ENCODE data around the gene DCAF11.

DNA sequence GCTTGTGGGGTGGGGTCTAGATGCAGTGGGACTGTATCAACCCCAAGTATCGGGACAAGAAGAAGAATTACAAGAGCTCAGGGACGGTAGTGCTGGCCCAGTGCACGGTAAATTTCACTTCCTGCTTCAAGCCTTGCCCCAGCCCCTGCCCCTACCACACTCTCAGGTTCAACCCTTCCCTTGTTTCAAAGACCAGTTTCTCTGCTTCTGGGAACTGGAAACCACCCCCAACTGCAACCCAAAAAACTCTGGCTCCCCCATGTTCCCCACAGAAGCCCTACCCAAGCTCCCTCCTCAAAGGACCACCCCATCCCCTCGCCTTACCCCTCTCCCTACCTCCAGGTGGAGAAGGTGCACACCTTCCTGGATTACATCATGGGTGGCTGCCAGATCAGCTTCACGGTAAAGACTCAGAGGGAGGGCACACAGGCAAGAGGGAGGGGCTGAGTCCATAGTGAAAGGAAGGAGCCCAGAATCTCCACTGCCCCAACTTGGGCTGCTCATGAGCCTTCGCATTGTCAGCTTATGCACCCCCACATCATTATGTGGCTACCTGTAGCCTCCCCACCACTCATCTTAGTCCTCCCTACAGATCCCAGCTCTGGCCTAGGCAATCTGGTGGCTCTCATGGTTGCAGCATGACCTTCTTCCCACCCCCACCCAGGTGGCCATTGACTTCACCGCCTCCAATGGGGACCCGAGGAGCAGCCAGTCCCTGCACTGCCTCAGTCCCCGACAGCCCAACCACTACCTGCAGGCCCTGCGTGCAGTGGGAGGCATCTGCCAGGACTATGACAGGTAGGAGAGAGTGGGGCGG, 38.9 kb upstream of the DCAF11 start:
- TF ChIP-seq POLR2AphosphoS5 (IDR thresholded peaks at IDR 0.05; ENCODE audit: low read depth, low read length) (no peak), RAD21 (CRISPR knock-in tag; IDR thresholded peaks at IDR 0.05) (no peak), FOXM1 (CRISPR knock-in tag; IDR thresholded peaks at IDR 0.05) (no peak), MIER3 (CRISPR knock-in tag; IDR thresholded peaks at IDR 0.05; ENCODE audit: borderline replicate concordance) (no peak), JUN (CRISPR knock-in tag; IDR thresholded peaks at IDR 0.05) (no peak), PTBP1 (IDR thresholded peaks at IDR 0.05; ENCODE audit: low read depth, low read length, poor library complexity, severe bottlenecking) (no peak)
- TF ChIP-seq, protein P1, sequence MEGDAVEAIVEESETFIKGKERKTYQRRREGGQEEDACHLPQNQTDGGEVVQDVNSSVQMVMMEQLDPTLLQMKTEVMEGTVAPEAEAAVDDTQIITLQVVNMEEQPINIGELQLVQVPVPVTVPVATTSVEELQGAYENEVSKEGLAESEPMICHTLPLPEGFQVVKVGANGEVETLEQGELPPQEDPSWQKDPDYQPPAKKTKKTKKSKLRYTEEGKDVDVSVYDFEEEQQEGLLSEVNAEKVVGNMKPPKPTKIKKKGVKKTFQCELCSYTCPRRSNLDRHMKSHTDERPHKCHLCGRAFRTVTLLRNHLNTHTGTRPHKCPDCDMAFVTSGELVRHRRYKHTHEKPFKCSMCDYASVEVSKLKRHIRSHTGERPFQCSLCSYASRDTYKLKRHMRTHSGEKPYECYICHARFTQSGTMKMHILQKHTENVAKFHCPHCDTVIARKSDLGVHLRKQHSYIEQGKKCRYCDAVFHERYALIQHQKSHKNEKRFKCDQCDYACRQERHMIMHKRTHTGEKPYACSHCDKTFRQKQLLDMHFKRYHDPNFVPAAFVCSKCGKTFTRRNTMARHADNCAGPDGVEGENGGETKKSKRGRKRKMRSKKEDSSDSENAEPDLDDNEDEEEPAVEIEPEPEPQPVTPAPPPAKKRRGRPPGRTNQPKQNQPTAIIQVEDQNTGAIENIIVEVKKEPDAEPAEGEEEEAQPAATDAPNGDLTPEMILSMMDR (CRISPR knock-in tag; IDR thresholded peaks at IDR 0.05): no peak
